Keratinocyte (primary cell): ENCODE results near the gene TRPV5. TPM values are rescaled to one million over a fixed set of nuclear protein-coding genes. Genes with fewer than 3 reads are reported as not detected.
"Not testable (repeated sequence)": the region's sequence is repeated elsewhere in the genome, so short reads cannot be mapped to it uniquely, and the experiment has no call there.

Experiments
- DNase-seq: peaks from one replicate; pipeline ENCODE4 v3.0.0-alpha.2; 2011; ENCODE audit warnings: low read depth, missing footprints, low spot score
- FAIRE-seq: peaks from 2 replicates; lab custom pipeline; 2011; peaks lifted over from hg19 to GRCh38; lab: Jason Lieb, UNC
- H2AFZ ChIP-seq: 2 replicates; pipeline ENCODE4 v1.6.0; 2012; ENCODE audit warnings: low read length, control low read depth, inconsistent platforms; ENCODE audit not compliant: control insufficient read depth
- H3K27ac ChIP-seq: 2 replicates; pipeline ENCODE4 v1.5.1; 2011; ENCODE audit warnings: low read length; ENCODE audit not compliant: control insufficient read depth, insufficient read depth
- H3K27me3 ChIP-seq: 3 replicates; pipeline ENCODE4 v1.6.0; 2011; ENCODE audit warnings: low read length; ENCODE audit not compliant: control insufficient read depth, insufficient read depth; ENCODE audit errors: extremely low read depth
- H3K36me3 ChIP-seq, 2 experiments: 2 replicates in 1 of 2; 3 replicates in 1 of 2; pipeline ENCODE4 v1.5.1; 2011; ENCODE audit warnings: low read length in 2 of 2, mild to moderate bottlenecking in 1 of 2; ENCODE audit not compliant: control insufficient read depth in 2 of 2, insufficient read depth in 2 of 2; ENCODE audit errors: extremely low read depth in 1 of 2
- H3K4me1 ChIP-seq: 3 replicates; pipeline ENCODE4 v1.5.1; 2011; ENCODE audit warnings: low read length; ENCODE audit not compliant: control insufficient read depth, insufficient read depth; ENCODE audit errors: extremely low read depth
- H3K4me2 ChIP-seq: 3 replicates; pipeline ENCODE4 v1.6.0; 2011; ENCODE audit warnings: low read depth, low read length; ENCODE audit not compliant: control insufficient read depth, insufficient read depth; ENCODE audit errors: extremely low read depth
- H3K4me3 ChIP-seq, 3 experiments: fragments of 200-600 bp in 1 of 3; sonication (generic) in 1 of 3; 2 replicates in 2 of 3; 3 replicates in 1 of 3; pipeline ENCODE4 v1.5.1; 2011 to 2016; ENCODE audit warnings: low read length in 3 of 3, mild to moderate bottlenecking in 3 of 3, control low read depth in 2 of 3, inconsistent platforms in 1 of 3, low read depth in 1 of 3, mixed read lengths in 1 of 3, mixed run types in 1 of 3, moderate library complexity in 1 of 3; ENCODE audit not compliant: control insufficient read depth in 2 of 3, insufficient read depth in 2 of 3; ENCODE audit errors: extremely low read depth in 1 of 3
- H3K79me2 ChIP-seq: 2 replicates; pipeline ENCODE4 v1.6.0; 2012; ENCODE audit warnings: low read length; ENCODE audit not compliant: control insufficient read depth, insufficient read depth
- H3K9ac ChIP-seq: 3 replicates; pipeline ENCODE4 v1.6.0; 2011; ENCODE audit warnings: low read length; ENCODE audit not compliant: control insufficient read depth, insufficient read depth; ENCODE audit errors: extremely low read depth
- H3K9me1 ChIP-seq: 3 replicates; pipeline ENCODE4 v1.6.0; 2011; ENCODE audit warnings: low read length; ENCODE audit not compliant: control insufficient read depth, insufficient read depth; ENCODE audit errors: extremely low read depth
- H3K9me3 ChIP-seq: 2 replicates; pipeline ENCODE4 v1.5.1; 2012; ENCODE audit warnings: low read depth, low read length; ENCODE audit not compliant: control insufficient read depth
- H4K20me1 ChIP-seq: 3 replicates; pipeline ENCODE4 v1.6.0; 2011; ENCODE audit warnings: low read length; ENCODE audit not compliant: control insufficient read depth, insufficient read depth; ENCODE audit errors: extremely low read depth
- EZH2 ChIP-seq: IDR thresholded peaks from one replicate; pipeline ENCODE4 v1.6.1; 2012; ENCODE audit warnings: inconsistent platforms, mild to moderate bottlenecking, low read length, moderate library complexity
- dilution Hi-C: fragments of 300-500 bp; cut with MboI; formaldehyde crosslinking; loops from one replicate; pipeline ENCODE4 v1.7.0; 2020; ENCODE audit warnings: low sequenced_read_pairs; ENCODE audit not compliant: extremely low pct_ligation_motif_present
- polyA minus RNA-seq, 3 experiments: library from RNA; depleted of rRNA, polyadenylated mRNA; stranded (reverse); fragments of >200 nt; gene quantifications; 1 replicate in 1 of 3; 2 replicates in 1 of 3; 3 replicates in 1 of 3; pipeline ENCODE4 v1.2.3, GENCODE V29; 2011
- polyA plus RNA-seq, 5 experiments: library from polyadenylated mRNA; depleted of rRNA in 3 of 5; stranded (reverse) in 3 of 5; stranded (forward) in 1 of 5; unstranded in 1 of 5; fragments of >200 nt; gene quantifications; 1 replicate in 1 of 5; 2 replicates in 3 of 5; 3 replicates in 1 of 5; pipeline versions ENCODE4 v1.2.1 to v1.2.3, GENCODE V29; 2011 to 2012; ENCODE audit warnings: missing spikeins in 2 of 5, low read depth in 1 of 5, low replicate concordance in 1 of 5
- TF ChIP-seq, protein P1 (sequence below), 3 experiments: IDR thresholded peaks in 1 of 3; conservative IDR thresholded peaks in 1 of 3; optimal IDR thresholded peaks in 1 of 3; 2 replicates in 2 of 3; 3 replicates in 1 of 3; pipeline versions ENCODE3 to v1.5.1; 2011; ENCODE audit warnings: low read length in 3 of 3, mild to moderate bottlenecking in 3 of 3, moderate library complexity in 2 of 3, control low read depth in 1 of 3, inconsistent platforms in 1 of 3; ENCODE audit not compliant: insufficient read depth in 2 of 3; ENCODE audit errors: extremely low read depth in 1 of 3

The TRPV5 gene
- polyA plus RNA-seq (not detected in 3 replicates), polyA minus RNA-seq (not detected in 3 replicates)
- polyA plus RNA-seq (2011; ENCODE audit: low read depth): not detected
- not detected in 2 replicates for polyA plus RNA-seq (2011; cell fraction: cytosol; rRNA removed)
- not detected in 2 replicates for polyA plus RNA-seq (2011; cell fraction: nucleus; rRNA removed)
- polyA plus RNA-seq (2012; ENCODE audit: low replicate concordance): not detected in 2 replicates
- polyA minus RNA-seq (2011; cell fraction: cytosol; rRNA and poly(A)+ RNA removed): not detected
- polyA minus RNA-seq (2011; cell fraction: nucleus; rRNA and poly(A)+ RNA removed): not detected in 2 replicates

DNA sequence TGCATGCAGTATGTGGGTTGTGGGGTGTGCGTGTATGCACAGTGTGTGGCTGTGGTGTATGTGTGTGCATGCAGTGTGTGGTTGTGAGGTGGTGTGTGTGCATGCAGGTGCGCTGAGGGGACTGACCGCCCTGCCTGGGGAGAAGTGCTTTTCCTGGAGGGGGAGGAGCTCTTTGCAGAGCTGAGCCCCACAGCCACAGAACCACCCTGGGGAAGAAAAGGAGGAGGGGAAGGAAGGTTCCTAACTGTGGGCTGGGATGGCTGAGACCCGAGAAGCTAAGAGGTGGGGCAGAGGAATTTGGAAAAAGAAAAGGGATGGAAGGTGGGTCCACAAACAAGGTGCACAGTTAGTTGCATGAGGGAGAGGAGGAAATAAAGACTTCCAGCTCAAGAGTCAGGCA, at the start of gene TRPV5:
TRPV5 (minus strand) TSS at position 123 of the 400 bp plus-strand sequence. CDS start 287 bp downstream, outside the sequence.
- H4K20me1 ChIP-seq: no peaks in the 10 kb centered on the region
- dilution Hi-C loops: no loop called here
- H3K9me3 ChIP-seq: no peaks in the 10 kb centered on the region
- no peaks in the 10 kb centered on the region for H3K27me3 ChIP-seq
- no peak within 1 kb of the TSS for H3K9ac ChIP-seq
- H3K4me2 ChIP-seq: no peak within 1 kb of the TSS
- TF ChIP-seq, protein P1, sequence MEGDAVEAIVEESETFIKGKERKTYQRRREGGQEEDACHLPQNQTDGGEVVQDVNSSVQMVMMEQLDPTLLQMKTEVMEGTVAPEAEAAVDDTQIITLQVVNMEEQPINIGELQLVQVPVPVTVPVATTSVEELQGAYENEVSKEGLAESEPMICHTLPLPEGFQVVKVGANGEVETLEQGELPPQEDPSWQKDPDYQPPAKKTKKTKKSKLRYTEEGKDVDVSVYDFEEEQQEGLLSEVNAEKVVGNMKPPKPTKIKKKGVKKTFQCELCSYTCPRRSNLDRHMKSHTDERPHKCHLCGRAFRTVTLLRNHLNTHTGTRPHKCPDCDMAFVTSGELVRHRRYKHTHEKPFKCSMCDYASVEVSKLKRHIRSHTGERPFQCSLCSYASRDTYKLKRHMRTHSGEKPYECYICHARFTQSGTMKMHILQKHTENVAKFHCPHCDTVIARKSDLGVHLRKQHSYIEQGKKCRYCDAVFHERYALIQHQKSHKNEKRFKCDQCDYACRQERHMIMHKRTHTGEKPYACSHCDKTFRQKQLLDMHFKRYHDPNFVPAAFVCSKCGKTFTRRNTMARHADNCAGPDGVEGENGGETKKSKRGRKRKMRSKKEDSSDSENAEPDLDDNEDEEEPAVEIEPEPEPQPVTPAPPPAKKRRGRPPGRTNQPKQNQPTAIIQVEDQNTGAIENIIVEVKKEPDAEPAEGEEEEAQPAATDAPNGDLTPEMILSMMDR (optimal IDR thresholded peaks at IDR 0.05 in 1 of 3, IDR thresholded peaks at IDR 0.05 in 1 of 3, conservative IDR thresholded peaks at IDR 0.05 in 1 of 3; ENCODE audit: extremely low read depth in 1 of 3, insufficient read depth in 2 of 3, low read length in 3 of 3): no peak
- no peak for TF ChIP-seq EZH2
- no peak for DNase-seq
- FAIRE-seq: no peak
- H3K36me3 ChIP-seq: no peaks in the 10 kb centered on the region
- no peaks in the 10 kb centered on the region for H3K9me1 ChIP-seq
- no peaks in the 10 kb centered on the region for H3K4me1 ChIP-seq
- H2AFZ ChIP-seq: no peak within 1 kb of the TSS
- H3K27ac ChIP-seq: no peak within 1 kb of the TSS
- H3K79me2 ChIP-seq: no peaks in the 10 kb centered on the region
- no peak within 1 kb of the TSS for H3K4me3 ChIP-seq

DNA sequence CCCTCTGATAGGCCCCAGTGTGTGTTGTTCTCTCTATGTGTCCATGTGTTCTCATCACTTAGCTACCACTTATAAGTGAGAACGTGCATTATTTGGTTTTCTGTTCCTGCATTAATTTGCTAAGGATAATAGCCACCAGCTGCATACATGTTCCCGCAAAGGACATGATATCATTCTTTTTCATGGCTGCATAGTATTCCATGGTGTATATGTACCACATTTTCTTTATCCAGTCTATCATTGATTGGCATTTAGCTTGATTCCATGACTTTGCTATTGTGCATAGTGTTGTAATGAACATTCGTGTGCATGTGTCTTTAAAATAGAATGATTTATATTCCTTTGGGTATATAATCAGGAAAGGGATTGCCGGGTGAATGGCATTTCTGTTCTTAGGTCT, 44.9 kb upstream of the TRPV5 start:
- dilution Hi-C loops, H3K27ac ChIP-seq, H3K9me3 ChIP-seq, H3K27me3 ChIP-seq, H4K20me1 ChIP-seq, H3K4me2 ChIP-seq, H3K79me2 ChIP-seq, H2AFZ ChIP-seq, H3K4me3 ChIP-seq, H3K9me1 ChIP-seq, FAIRE-seq, H3K9ac ChIP-seq, H3K36me3 ChIP-seq, H3K4me1 ChIP-seq, DNase-seq: not testable (repeated sequence)

DNA sequence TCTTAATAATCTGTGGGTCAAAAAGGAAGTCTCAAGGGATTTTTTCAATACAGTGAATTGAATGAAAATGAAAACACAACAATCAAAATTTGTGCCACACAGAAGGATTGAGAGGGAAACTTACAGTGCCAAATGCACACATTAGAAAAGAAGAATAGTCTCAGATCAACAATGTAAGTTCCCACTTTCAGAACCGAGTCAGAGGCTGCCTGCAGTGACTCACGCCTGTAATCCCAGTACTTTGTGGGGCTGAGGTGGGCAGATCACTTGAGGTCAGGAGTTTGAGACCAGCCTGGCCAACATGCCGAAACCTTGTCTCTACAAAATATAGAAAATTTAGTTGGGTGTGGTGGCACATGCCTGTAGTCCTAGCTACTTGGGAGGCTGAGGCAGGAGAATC, 41.1 kb upstream of the TRPV5 start:
- H3K9me1 ChIP-seq: no peaks in the 10 kb centered on the region
- no peak overlapping the region for H3K4me2 ChIP-seq
- dilution Hi-C loops: no loop called here
- no peaks in the 10 kb centered on the region for H3K27me3 ChIP-seq
- no peaks in the 10 kb centered on the region for H3K4me1 ChIP-seq
- no peak overlapping the region for H3K9ac ChIP-seq
- DNase-seq (no peak), FAIRE-seq (no peak)
- H2AFZ ChIP-seq: no peak overlapping the region
- TF ChIP-seq, protein P1 (optimal IDR thresholded peaks at IDR 0.05 in 1 of 3, IDR thresholded peaks at IDR 0.05 in 1 of 3, conservative IDR thresholded peaks at IDR 0.05 in 1 of 3; ENCODE audit: extremely low read depth in 1 of 3, insufficient read depth in 2 of 3, low read length in 3 of 3): no peak
- TF ChIP-seq EZH2: no peak
- no peaks in the 10 kb centered on the region for H4K20me1 ChIP-seq
- H3K36me3 ChIP-seq: no peaks in the 10 kb centered on the region
- no peaks in the 10 kb centered on the region for H3K79me2 ChIP-seq
- H3K4me3 ChIP-seq: no peak overlapping the region
- no peaks in the 10 kb centered on the region for H3K9me3 ChIP-seq
- H3K27ac ChIP-seq: no peak overlapping the region
